AG09319 (cell line): ENCODE data around the gene WDR43.

Source experiments
- DNase-seq: peaks from one replicate; pipeline ENCODE4 v3.0.0-alpha.2; 2010; ENCODE audit warnings: low read depth; ENCODE audit errors: extremely low read depth
- TF ChIP-seq, protein P1 (sequence below): IDR thresholded peaks from 2 replicates; pipeline ENCODE4 v1.5.1; 2011; ENCODE audit warnings: low read depth, mild to moderate bottlenecking, inconsistent platforms, low read length, moderate library complexity

WDR43 gene

DNA sequence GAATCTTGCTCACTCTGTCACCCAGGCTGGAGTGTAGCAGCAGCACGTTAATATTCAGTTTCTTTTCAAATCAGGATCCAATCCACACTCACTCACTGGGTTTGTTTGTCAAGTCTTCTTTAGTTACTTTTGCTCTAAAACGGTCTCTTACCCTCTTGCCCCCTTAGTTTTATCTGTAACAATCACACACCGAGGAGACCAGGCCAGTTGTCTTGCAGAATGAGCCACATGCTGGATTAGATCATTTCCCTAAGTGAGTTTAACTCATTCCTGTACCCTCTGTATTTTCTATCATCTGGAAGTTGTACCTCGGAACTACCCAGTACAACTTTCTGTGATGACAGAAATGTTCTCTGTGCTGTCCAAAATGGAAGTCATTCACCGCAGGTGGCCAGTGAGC is 65.9 kb downstream of the WDR43 start:
- TF ChIP-seq, protein P1, sequence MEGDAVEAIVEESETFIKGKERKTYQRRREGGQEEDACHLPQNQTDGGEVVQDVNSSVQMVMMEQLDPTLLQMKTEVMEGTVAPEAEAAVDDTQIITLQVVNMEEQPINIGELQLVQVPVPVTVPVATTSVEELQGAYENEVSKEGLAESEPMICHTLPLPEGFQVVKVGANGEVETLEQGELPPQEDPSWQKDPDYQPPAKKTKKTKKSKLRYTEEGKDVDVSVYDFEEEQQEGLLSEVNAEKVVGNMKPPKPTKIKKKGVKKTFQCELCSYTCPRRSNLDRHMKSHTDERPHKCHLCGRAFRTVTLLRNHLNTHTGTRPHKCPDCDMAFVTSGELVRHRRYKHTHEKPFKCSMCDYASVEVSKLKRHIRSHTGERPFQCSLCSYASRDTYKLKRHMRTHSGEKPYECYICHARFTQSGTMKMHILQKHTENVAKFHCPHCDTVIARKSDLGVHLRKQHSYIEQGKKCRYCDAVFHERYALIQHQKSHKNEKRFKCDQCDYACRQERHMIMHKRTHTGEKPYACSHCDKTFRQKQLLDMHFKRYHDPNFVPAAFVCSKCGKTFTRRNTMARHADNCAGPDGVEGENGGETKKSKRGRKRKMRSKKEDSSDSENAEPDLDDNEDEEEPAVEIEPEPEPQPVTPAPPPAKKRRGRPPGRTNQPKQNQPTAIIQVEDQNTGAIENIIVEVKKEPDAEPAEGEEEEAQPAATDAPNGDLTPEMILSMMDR, result no peak
- DNase-seq, result no peak

DNA sequence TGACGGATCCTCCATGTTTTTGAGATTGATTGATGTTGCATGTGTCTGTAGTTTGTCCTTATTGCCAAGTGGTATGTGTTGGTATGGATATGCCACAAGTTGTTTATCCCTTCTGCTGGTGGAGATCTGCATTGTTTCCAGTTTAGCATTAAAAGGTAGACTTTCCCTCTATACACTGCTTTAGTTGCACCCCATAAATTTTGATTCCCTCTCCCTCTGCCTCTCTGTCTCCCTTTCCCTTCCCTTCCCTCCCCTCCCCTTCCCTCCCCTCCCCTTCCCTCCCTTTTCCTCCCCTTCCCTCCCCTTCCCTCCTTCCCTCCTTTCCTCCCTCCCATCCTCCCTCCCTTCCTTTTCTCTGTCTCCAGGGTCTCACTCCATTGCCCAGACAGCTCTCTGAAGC is 68.0 kb downstream of the WDR43 start:
- TF ChIP-seq, protein P1, result no peak
- no peak for DNase-seq

DNA sequence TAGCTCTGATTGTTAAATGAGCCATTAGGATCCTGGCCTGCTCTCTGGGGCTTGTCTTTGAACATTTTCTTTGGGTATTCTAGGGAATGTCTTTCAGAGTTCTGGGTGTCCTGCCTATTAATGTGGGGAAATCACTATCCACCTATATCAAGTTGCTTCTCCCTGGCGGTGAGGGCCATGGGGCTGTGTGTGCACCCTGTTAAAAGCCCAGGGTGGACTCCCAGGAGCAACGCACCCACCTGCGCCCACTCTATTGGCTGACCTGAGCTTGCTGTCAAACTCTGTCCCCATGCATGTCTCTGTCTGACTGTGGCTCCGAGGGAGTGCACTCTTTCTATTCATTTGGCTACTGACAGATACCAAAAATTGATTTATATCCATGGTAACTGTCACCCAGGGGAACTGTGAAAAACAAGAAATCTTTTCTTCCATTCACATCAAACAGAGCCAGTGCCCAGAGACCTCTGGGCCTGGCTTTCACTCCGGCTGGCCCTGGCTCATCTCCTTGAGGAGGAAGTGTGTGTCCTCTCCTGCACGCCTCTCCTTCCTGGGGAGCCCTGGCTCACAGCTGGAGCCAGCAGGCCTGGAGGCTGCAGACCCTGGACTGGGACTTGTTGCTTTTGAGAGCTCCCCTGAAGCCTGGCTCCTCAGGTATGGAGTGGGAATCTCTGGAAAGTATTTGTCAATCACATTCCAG is 76.1 kb downstream of the WDR43 start:
- no peak for DNase-seq

DNA sequence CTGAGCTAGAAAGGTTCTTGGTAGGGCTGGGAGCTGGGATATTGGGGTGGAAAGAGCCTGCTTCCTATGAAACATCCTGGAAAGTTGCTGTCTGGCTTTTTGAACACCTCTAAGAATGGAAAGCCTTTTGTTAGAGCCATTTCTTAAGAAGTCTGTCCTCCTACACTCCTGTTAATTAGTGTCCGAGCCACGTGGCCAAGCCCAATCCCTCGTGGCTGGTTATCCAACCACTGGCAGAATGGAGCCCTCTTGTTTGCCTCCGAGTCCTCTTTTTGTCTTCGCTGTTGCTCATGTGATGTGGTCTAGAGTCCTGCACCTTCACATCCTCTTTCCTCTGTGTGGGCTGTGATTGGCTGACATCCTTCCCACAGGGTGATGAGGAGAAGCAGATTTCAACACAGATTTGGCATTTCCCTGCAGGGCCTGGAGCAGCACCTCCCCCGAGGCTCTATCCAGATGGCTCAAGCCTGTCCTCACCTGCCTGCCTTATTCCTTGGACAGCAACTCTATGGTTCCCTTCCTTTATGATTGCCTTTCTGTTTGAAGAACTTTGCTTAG is 78.4 kb downstream of the WDR43 start:
- TF ChIP-seq, protein P1, result no peak
- no peak for DNase-seq

More for the DNA sequence above, 76.1 kb downstream of the WDR43 start:
- TF ChIP-seq, protein P1, result no peak

DNA sequence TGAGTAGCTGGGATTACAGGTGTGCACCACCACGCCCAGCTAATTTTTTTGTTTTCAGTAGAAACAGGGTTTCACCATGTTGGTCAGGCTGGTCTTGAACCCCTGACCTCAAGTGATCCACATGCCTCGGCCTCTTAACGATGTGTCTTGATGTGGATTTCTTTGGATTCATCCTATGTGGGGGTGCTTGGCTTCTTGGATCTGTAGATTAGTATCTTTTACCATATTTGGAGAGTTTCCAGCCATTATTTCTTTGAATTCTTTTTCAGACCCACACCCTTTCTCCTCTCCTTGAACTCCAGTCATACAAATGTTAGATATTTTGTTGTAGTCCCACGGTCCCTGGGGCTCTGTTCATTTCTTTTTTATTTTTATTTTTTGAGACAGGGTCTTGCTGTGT is 79.8 kb downstream of the WDR43 start:
- DNase-seq, result no peak
- TF ChIP-seq, protein P1, result no peak

DNA sequence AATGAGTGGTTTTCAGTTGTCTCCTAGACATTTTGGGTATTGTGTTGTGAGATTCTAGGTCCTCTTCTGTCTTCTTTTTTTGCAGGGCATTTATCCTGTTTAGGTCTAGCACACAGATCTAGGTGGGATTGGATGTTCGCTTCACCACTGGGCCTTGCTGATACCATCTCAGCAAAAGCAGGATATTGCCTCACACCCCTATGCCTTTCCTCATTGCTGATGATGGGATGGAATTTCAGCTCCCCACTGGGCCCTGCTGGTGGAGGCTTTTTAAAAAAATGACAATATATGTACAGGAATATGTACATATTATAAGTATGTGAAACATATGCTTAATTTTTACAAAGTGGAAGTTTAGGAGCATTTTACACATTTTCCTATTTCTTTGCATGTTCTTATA is 81.2 kb downstream of the WDR43 start:
- DNase-seq, result no peak
- TF ChIP-seq, protein P1, result no peak

DNA sequence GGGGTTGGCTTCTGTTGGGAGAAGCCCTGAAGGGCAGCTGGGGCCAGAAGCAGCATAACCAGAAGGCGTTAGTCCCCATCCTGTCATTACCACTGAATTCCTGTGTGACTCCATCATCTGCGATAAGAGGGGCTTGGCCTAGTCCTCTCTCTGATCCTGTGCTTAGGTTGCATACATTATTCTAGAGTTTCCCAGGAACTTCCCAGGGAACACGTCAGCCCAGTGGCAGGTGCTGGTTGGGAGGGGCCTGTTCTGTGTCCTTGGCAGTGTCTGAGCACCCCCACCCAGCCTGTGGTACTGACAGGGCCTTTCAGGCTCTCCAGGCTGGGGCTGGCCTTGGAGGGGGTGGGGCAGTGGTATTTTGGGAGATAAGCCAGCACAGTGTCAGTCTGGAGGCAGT is 82.1 kb downstream of the WDR43 start:
- no peak for DNase-seq
- TF ChIP-seq, protein P1, result no peak
